ENCODE results near the gene CCDC122. TPM values are rescaled to one million over a fixed set of nuclear protein-coding genes. Genes with fewer than 3 reads are reported as not detected.

The CCDC122 gene
- total and polyA plus RNA-seq, 4 donors, result 1.2 to 2.3 (median 1.7) TPM

- Histone ChIP-seq H3K4me1 (ENCODE audit: control insufficient read depth in 4 of 4, insufficient read depth in 4 of 4, low read length in 3 of 4) (no peaks in the 10 kb centered on the region), H3K9me3 (ENCODE audit: control insufficient read depth in 4 of 4, low read length in 3 of 4) (no peaks in the 10 kb centered on the region), H3K27ac (ENCODE audit: low read depth in 1 of 2, low read length in 2 of 2) (no peak overlapping the region), H3K4me3 (ENCODE audit: low read depth in 1 of 3, low read length in 3 of 3) (no peak overlapping the region), H3K36me3 (ENCODE audit: control insufficient read depth in 4 of 4, insufficient read depth in 3 of 4, low read depth in 1 of 4, low read length in 3 of 4) (peaks cover 0 to 7% (median 2%) of the 10 kb centered on the region in 4 donors), H3K27me3 (ENCODE audit: control insufficient read depth in 4 of 4, insufficient read depth in 4 of 4, low read length in 3 of 4) (no peaks in the 10 kb centered on the region), H3K9ac (ENCODE audit: low read depth in 1 of 2, low read length in 2 of 2) (no peak overlapping the region)
- 92% methylated on average over 4 of the region's 4 CpGs for WGBS
- no peak for DNase-seq (ENCODE audit: low spot score)
- TF ChIP-seq ATF3 (IDR thresholded peaks at IDR 0.05) (no peak), TAF1 (conservative IDR thresholded peaks at IDR 0.05) (no peak), REST (IDR thresholded peaks at IDR 0.05) (no peak), HNF4A (conservative IDR thresholded peaks at IDR 0.05) (no peak), EGR1 (IDR thresholded peaks at IDR 0.05; ENCODE audit: low read depth in 2 of 2) (no peak), GABPA (IDR thresholded peaks at IDR 0.05 in 1 of 2, conservative IDR thresholded peaks at IDR 0.05 in 1 of 2) (no peak), SP1 (IDR thresholded peaks at IDR 0.05) (no peak), NR2F2 (IDR thresholded peaks at IDR 0.05) (no peak), RAD21 (IDR thresholded peaks at IDR 0.05) (no peak), JUND (IDR thresholded peaks at IDR 0.05) (no peak), FOXA2 (IDR thresholded peaks at IDR 0.05) (no peak), ZBTB33 (IDR thresholded peaks at IDR 0.05) (no peak), CTCF (IDR thresholded peaks at IDR 0.05; ENCODE audit: low read depth, low read length, missing input control) (no peak), MAX (IDR thresholded peaks at IDR 0.05) (no peak)
Measured at GRCh38 chr13:43865892-43866291, 13.6 kb downstream of the CCDC122 start.

- H3K27me3 ChIP-seq (ENCODE audit: control insufficient read depth in 4 of 4, insufficient read depth in 4 of 4, low read length in 3 of 4), result no peaks in the 10 kb centered on the region
- 97% methylated on average over 4 of the region's 4 CpGs for WGBS
Measured at GRCh38 chr13:43864921-43865320, 14.6 kb downstream of the CCDC122 start.

More at GRCh38 chr13:43864921-43865320, 14.6 kb downstream of the CCDC122 start:
- Histone ChIP-seq H3K4me3 (ENCODE audit: low read depth in 1 of 3, low read length in 3 of 3) (no peak overlapping the region), H3K9ac (ENCODE audit: low read depth in 1 of 2, low read length in 2 of 2) (no peak overlapping the region), H3K4me1 (ENCODE audit: control insufficient read depth in 4 of 4, insufficient read depth in 4 of 4, low read length in 3 of 4) (no peaks in the 10 kb centered on the region), H3K9me3 (ENCODE audit: control insufficient read depth in 4 of 4, low read length in 3 of 4) (no peaks in the 10 kb centered on the region), H3K36me3 (ENCODE audit: control insufficient read depth in 4 of 4, insufficient read depth in 3 of 4, low read depth in 1 of 4, low read length in 3 of 4) (peaks cover 0 to 3% (median under 1%) of the 10 kb centered on the region in 4 donors), H3K27ac (ENCODE audit: low read depth in 1 of 2, low read length in 2 of 2) (no peak overlapping the region)
- no peak for DNase-seq (ENCODE audit: low spot score)
- TF ChIP-seq FOXA1 (IDR thresholded peaks at IDR 0.05) (no peak), SP1 (IDR thresholded peaks at IDR 0.05) (no peak), EGR1 (IDR thresholded peaks at IDR 0.05; ENCODE audit: low read depth in 2 of 2) (no peak), FOXA2 (IDR thresholded peaks at IDR 0.05) (no peak), YY1 (IDR thresholded peaks at IDR 0.05) (no peak), REST (IDR thresholded peaks at IDR 0.05) (no peak), ZBTB33 (IDR thresholded peaks at IDR 0.05) (no peak), RAD21 (IDR thresholded peaks at IDR 0.05) (no peak), MAX (IDR thresholded peaks at IDR 0.05) (no peak), NR2F2 (IDR thresholded peaks at IDR 0.05) (no peak), RXRA (IDR thresholded peaks at IDR 0.05) (no peak)

Data from liver (tissue), 9 donors.